ENCODE data around the gene PRAMEF13.
"Not testable (repeated sequence)": the region's sequence is repeated elsewhere in the genome, so short reads cannot be mapped to it uniquely, and the experiment has no call there.

GRCh38 chr1:13237572-13237971 is 36.4 kb upstream of the PRAMEF13 start:
- TF ChIP-seq CTCF (conservative IDR thresholded peaks at IDR 0.05; ENCODE audit: low read depth, low read length); EZH2 (IDR thresholded peaks at IDR 0.05; ENCODE audit: borderline replicate concordance, low read depth, low read length, poor library complexity, severe bottlenecking): not testable (repeated sequence)

All from A673 (cell line).